Measurements from ENCODE around the gene DOK6. TPM values are rescaled to one million over a fixed set of nuclear protein-coding genes. Genes with fewer than 3 reads are reported as not detected.

DOK6 gene
- total and polyA plus RNA-seq, 10 of the 15 experiments (the other 5 are each of a cell fraction or from before 2014, with no cell fraction given) = 0.01 to 0.09 (median 0.04) TPM; not detected in 4

DNA sequence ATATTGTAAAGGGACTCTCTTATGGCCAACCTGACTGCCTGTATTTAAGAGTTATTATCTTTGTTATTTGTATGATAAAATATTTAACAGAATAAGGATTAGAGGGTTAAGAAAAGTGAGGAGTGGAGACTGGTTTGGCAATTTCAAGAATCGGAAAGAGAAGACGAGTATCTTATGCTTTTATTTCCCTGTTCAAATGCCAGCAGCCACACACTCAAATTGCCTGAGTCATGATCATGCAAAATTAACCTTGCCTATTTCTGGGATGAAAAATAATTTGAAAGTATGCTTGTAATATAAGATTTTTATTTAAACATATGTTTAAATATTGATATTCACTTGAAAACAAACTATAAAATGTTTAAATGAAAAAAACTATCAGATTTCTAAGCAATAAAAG lies 358.4 kb downstream of the DOK6 start:
- Histone ChIP-seq H3K36me3 (ENCODE audit: control insufficient read depth in 2 of 2, insufficient read depth in 2 of 2, low read length in 1 of 2) (no peaks in the 10 kb centered on the region), H3K27me3 (replicated peaks in 1 of 2; ENCODE audit: control insufficient read depth in 2 of 2, insufficient read depth in 2 of 2, low read length in 1 of 2) (no peaks in the 10 kb centered on the region), H3K79me2 (ENCODE audit: control insufficient read depth, insufficient read depth, low read length) (no peaks in the 10 kb centered on the region), H2AFZ (ENCODE audit: control insufficient read depth, low read depth, low read length) (no peak overlapping the region), H3K9ac (ENCODE audit: control insufficient read depth, insufficient read depth, low read length) (no peak overlapping the region), H3K4me1 (ENCODE audit: control insufficient read depth, insufficient read depth, low read length) (no peaks in the 10 kb centered on the region), H3K9me3 (replicated peaks; ENCODE audit: control insufficient read depth, insufficient read depth, low read length) (no peaks in the 10 kb centered on the region), H3K4me2 (ENCODE audit: control insufficient read depth, insufficient read depth) (no peak overlapping the region), H3K27ac (ENCODE audit: control insufficient read depth, insufficient read depth) (no peak overlapping the region), H3K4me3 (no peak overlapping the region), H4K20me1 (ENCODE audit: control insufficient read depth, insufficient read depth) (no peaks in the 10 kb centered on the region)
- POLR2A ChIA-PET = no interaction called here
- CTCF ChIA-PET = interaction anchor here (1.2 kb wide), 1 partner anchor 9 kb away, joined by 3 read pairs; no protein-coding TSS in a partner anchor
- in situ Hi-C loops (cut with MboI) = no loop called here
- SMC1A ChIA-PET (ENCODE audit: uncharacterized antibody, unreplicated experiment) = no interaction called here
- no peak for DNase-seq (ENCODE audit: low read depth, low spot score)
- WGBS (ENCODE audit: insufficient coverage, insufficient replicate concordance, low lambda C conversion rate, missing lambda C conversion rate) = 67% methylated on average over 2 of the region's 2 CpGs
- RAD21 ChIA-PET (ENCODE audit: unreplicated experiment) = no interaction called here
- FAIRE-seq = no peak
- TF ChIP-seq CHD2 (IDR thresholded peaks at IDR 0.05; ENCODE audit: borderline replicate concordance, low read depth, low read length) (no peak), RB1 (IDR thresholded peaks at IDR 0.05; ENCODE audit: borderline replicate concordance) (no peak), TCF3 (IDR thresholded peaks at IDR 0.05; ENCODE audit: borderline replicate concordance, insufficient read depth, low read depth, low read length) (no peak), POLR2A (IDR thresholded peaks at IDR 0.05; ENCODE audit: low read depth, low read length) (no peak), FOXM1 (IDR thresholded peaks at IDR 0.05; ENCODE audit: low read depth, low read length) (no peak)
- TF ChIP-seq, protein P1, sequence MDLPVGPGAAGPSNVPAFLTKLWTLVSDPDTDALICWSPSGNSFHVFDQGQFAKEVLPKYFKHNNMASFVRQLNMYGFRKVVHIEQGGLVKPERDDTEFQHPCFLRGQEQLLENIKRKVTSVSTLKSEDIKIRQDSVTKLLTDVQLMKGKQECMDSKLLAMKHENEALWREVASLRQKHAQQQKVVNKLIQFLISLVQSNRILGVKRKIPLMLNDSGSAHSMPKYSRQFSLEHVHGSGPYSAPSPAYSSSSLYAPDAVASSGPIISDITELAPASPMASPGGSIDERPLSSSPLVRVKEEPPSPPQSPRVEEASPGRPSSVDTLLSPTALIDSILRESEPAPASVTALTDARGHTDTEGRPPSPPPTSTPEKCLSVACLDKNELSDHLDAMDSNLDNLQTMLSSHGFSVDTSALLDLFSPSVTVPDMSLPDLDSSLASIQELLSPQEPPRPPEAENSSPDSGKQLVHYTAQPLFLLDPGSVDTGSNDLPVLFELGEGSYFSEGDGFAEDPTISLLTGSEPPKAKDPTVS (IDR thresholded peaks at IDR 0.05; ENCODE audit: low read depth, low read length) = no peak
- BruUV-seq (replicated peaks) = no TSS peak
- intact Hi-C loops (cut with micrococcal nuclease; ENCODE audit: unreplicated experiment) = no loop called here
- ATAC-seq = no peak

DNA sequence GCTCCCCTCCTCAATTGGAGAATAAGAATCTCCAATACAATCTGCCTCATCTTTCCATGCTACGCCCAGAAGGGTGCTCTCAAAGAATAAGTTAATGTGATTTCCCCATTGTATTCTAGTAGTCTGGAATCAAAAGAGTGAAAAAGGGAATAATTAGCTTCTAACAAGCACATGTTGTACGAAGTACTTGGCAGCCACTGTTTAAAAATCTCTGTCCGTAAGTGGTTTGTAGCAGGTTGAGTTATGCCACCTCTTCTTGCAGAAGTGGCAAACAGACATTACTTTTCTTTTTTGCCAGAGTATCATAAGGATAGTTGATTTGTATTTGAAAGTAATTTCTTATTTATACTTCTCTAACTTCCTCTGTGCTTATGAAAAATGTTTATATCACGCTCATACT lies 362.3 kb downstream of the DOK6 start:
- in situ Hi-C loops (cut with MboI) = no loop called here
- POLR2A ChIA-PET = no interaction called here
- Histone ChIP-seq H2AFZ (ENCODE audit: control insufficient read depth, low read depth, low read length) (no peak overlapping the region), H3K4me2 (ENCODE audit: control insufficient read depth, insufficient read depth) (no peak overlapping the region), H4K20me1 (ENCODE audit: control insufficient read depth, insufficient read depth) (no peaks in the 10 kb centered on the region), H3K36me3 (ENCODE audit: control insufficient read depth in 2 of 2, insufficient read depth in 2 of 2, low read length in 1 of 2) (no peaks in the 10 kb centered on the region), H3K27ac (ENCODE audit: control insufficient read depth, insufficient read depth) (no peak overlapping the region), H3K9me3 (replicated peaks; ENCODE audit: control insufficient read depth, insufficient read depth, low read length) (no peaks in the 10 kb centered on the region), H3K27me3 (replicated peaks in 1 of 2; ENCODE audit: control insufficient read depth in 2 of 2, insufficient read depth in 2 of 2, low read length in 1 of 2) (no peaks in the 10 kb centered on the region), H3K4me1 (ENCODE audit: control insufficient read depth, insufficient read depth, low read length) (no peaks in the 10 kb centered on the region), H3K79me2 (ENCODE audit: control insufficient read depth, insufficient read depth, low read length) (no peaks in the 10 kb centered on the region), H3K4me3 (no peak overlapping the region), H3K9ac (ENCODE audit: control insufficient read depth, insufficient read depth, low read length) (no peak overlapping the region)
- RAD21 ChIA-PET (ENCODE audit: unreplicated experiment) = no interaction called here
- FAIRE-seq (no peak), DNase-seq (ENCODE audit: low read depth, low spot score) (no peak), ATAC-seq (no peak)
- intact Hi-C loops (cut with micrococcal nuclease; ENCODE audit: unreplicated experiment) = no loop called here
- no TSS peak for BruUV-seq (replicated peaks)
- SMC1A ChIA-PET (ENCODE audit: uncharacterized antibody, unreplicated experiment) = no interaction called here
- TF ChIP-seq, protein P2, sequence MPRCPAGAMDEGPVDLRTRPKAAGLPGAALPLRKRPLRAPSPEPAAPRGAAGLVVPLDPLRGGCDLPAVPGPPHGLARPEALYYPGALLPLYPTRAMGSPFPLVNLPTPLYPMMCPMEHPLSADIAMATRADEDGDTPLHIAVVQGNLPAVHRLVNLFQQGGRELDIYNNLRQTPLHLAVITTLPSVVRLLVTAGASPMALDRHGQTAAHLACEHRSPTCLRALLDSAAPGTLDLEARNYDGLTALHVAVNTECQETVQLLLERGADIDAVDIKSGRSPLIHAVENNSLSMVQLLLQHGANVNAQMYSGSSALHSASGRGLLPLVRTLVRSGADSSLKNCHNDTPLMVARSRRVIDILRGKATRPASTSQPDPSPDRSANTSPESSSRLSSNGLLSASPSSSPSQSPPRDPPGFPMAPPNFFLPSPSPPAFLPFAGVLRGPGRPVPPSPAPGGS (IDR thresholded peaks at IDR 0.05; ENCODE audit: borderline replicate concordance, insufficient read depth, low read depth, low read length, poor library complexity, severe bottlenecking) = no peak
- CTCF ChIA-PET = no interaction called here
- WGBS (ENCODE audit: insufficient coverage, insufficient replicate concordance, low lambda C conversion rate, missing lambda C conversion rate) = 56% methylated on average over 4 of the region's 4 CpGs
